ENCODE results near the gene PKD1.

Gene PKD1

GRCh38 chr16:2046893-2047329 lies 88.8 kb downstream of the PKD1 start:
- TF ChIP-seq SIN3A (IDR thresholded peaks at IDR 0.05; ENCODE audit: borderline replicate concordance, insufficient read depth, low read length) (no peak), POLR2AphosphoS5 (IDR thresholded peaks at IDR 0.05; ENCODE audit: low read depth, low read length) (no peak), REST (IDR thresholded peaks at IDR 0.05; ENCODE audit: insufficient read depth in 1 of 2, low read depth in 2 of 2, low read length in 2 of 2) (no peak), FOXP2 (optimal IDR thresholded peaks at IDR 0.05; ENCODE audit: borderline replicate concordance, extremely low read depth, extremely low read length, insufficient read depth) (no peak), TAF1 (IDR thresholded peaks at IDR 0.05; ENCODE audit: borderline replicate concordance, insufficient read depth, low read length) (no peak)

GRCh38 chr16:2045965-2046892 lies 89.5 kb downstream of the PKD1 start:
- TF ChIP-seq FOXP2 (optimal IDR thresholded peaks at IDR 0.05; ENCODE audit: borderline replicate concordance, extremely low read depth, extremely low read length, insufficient read depth) (no peak), POLR2AphosphoS5 (IDR thresholded peaks at IDR 0.05; ENCODE audit: low read depth, low read length) (no peak)

GRCh38 chr16:2044541-2044940 lies 91.2 kb downstream of the PKD1 start:
- TF ChIP-seq TAF1 (IDR thresholded peaks at IDR 0.05; ENCODE audit: borderline replicate concordance, insufficient read depth, low read length), result no peak
- no peak for TF ChIP-seq POLR2AphosphoS5 (IDR thresholded peaks at IDR 0.05; ENCODE audit: low read depth, low read length)
- no peak for TF ChIP-seq SIN3A (IDR thresholded peaks at IDR 0.05; ENCODE audit: borderline replicate concordance, insufficient read depth, low read length)
- TF ChIP-seq REST (IDR thresholded peaks at IDR 0.05; ENCODE audit: insufficient read depth in 1 of 2, low read depth in 2 of 2, low read length in 2 of 2), result no peak
- TF ChIP-seq FOXP2 (optimal IDR thresholded peaks at IDR 0.05; ENCODE audit: borderline replicate concordance, extremely low read depth, extremely low read length, insufficient read depth), result no peak

GRCh38 chr16:2043667-2044451 lies 91.8 kb downstream of the PKD1 start:
- TF ChIP-seq POLR2AphosphoS5 (IDR thresholded peaks at IDR 0.05; ENCODE audit: low read depth, low read length), result no peak

GRCh38 chr16:2042986-2043666 lies 92.6 kb downstream of the PKD1 start:
- TF ChIP-seq FOXP2 (optimal IDR thresholded peaks at IDR 0.05; ENCODE audit: borderline replicate concordance, extremely low read depth, extremely low read length, insufficient read depth), result no peak
- TF ChIP-seq REST (IDR thresholded peaks at IDR 0.05; ENCODE audit: insufficient read depth in 1 of 2, low read depth in 2 of 2, low read length in 2 of 2), result no peak
- TF ChIP-seq TAF1 (IDR thresholded peaks at IDR 0.05; ENCODE audit: borderline replicate concordance, insufficient read depth, low read length), result no peak
- TF ChIP-seq POLR2AphosphoS5 (IDR thresholded peaks at IDR 0.05; ENCODE audit: low read depth, low read length), result no peak
- TF ChIP-seq SIN3A (IDR thresholded peaks at IDR 0.05; ENCODE audit: borderline replicate concordance, insufficient read depth, low read length), result no peak

Data from PFSK-1 (cell line).